Progenitor cell of endocrine pancreas (in vitro differentiated cells): ENCODE data around the gene PDCL3. TPM values are rescaled to one million over a fixed set of nuclear protein-coding genes. Genes with fewer than 3 reads are reported as not detected.

Experiments used
- DNase-seq: peaks from one replicate; pipeline ENCODE4 v3.0.0; 2021; ENCODE audit warnings: low spot score; ENCODE audit not compliant: unreplicated experiment
- H3K27ac Mint-ChIP-seq: 2 replicates; pipeline ENCODE4 v1.8.0; 2021; ENCODE audit warnings: mild to moderate bottlenecking, moderate library complexity, mixed read lengths
- H3K27me3 Mint-ChIP-seq: 2 replicates; pipeline ENCODE4 v1.8.0; 2021; ENCODE audit warnings: mixed read lengths
- H3K36me3 Mint-ChIP-seq: 2 replicates; pipeline ENCODE4 v1.8.0; 2022; ENCODE audit warnings: mixed read lengths; ENCODE audit not compliant: insufficient read depth
- H3K4me1 Mint-ChIP-seq: 2 replicates; pipeline ENCODE4 v1.8.0; 2021; ENCODE audit warnings: low read depth, mixed read lengths
- H3K4me3 Mint-ChIP-seq: 2 replicates; pipeline ENCODE4 v1.8.0; 2021; ENCODE audit warnings: low read depth, mild to moderate bottlenecking, moderate library complexity, mixed read lengths
- H3K9me3 Mint-ChIP-seq: 2 replicates; pipeline ENCODE4 v1.8.0; 2021; ENCODE audit warnings: low read depth, mixed read lengths
- total RNA-seq: library from RNA; stranded (reverse); gene quantifications from 2 replicates; pipeline ENCODE4 v1.2.1, GENCODE V29; 2021
- TF ChIP-seq, protein P1 (sequence below): fragments of 200-600 bp; sonication (generic); IDR thresholded peaks from one replicate; pipeline ENCODE4 v1.5.0; 2021; ENCODE audit warnings: antibody characterized with exemption, mild to moderate bottlenecking; ENCODE audit not compliant: unreplicated experiment

The PDCL3 gene
- total RNA-seq, 1 donor from 2014 or later: 36.8 TPM

DNA sequence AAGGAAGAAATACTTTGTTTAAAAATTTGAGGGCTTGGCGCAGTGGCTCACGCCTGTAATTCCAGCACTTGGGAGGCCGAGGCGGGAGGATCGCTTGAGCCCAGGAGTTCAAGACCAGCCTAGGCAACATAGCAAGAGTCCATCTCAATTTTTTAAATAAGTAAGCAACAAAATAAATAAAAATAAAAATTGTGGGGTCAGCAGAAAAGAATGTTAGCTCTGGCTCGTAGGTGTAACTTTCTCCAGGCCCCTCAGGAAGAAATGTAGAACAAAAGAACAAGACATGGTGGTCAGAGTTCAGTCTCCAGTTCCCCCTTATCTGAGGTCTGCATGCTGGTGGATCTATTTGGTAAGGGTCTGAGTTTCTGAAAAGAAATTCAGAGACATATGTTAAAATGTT, 20.4 kb upstream of the PDCL3 start:
- H3K27me3 Mint-ChIP-seq: peaks cover 72% of the 10 kb centered on the region
- TF ChIP-seq, protein P1, sequence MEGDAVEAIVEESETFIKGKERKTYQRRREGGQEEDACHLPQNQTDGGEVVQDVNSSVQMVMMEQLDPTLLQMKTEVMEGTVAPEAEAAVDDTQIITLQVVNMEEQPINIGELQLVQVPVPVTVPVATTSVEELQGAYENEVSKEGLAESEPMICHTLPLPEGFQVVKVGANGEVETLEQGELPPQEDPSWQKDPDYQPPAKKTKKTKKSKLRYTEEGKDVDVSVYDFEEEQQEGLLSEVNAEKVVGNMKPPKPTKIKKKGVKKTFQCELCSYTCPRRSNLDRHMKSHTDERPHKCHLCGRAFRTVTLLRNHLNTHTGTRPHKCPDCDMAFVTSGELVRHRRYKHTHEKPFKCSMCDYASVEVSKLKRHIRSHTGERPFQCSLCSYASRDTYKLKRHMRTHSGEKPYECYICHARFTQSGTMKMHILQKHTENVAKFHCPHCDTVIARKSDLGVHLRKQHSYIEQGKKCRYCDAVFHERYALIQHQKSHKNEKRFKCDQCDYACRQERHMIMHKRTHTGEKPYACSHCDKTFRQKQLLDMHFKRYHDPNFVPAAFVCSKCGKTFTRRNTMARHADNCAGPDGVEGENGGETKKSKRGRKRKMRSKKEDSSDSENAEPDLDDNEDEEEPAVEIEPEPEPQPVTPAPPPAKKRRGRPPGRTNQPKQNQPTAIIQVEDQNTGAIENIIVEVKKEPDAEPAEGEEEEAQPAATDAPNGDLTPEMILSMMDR: no peak
- H3K4me1 Mint-ChIP-seq: peaks cover 7% of the 10 kb centered on the region
- H3K36me3 Mint-ChIP-seq: no peaks in the 10 kb centered on the region
- H3K4me3 Mint-ChIP-seq: no peak overlapping the region
- no peak overlapping the region for H3K27ac Mint-ChIP-seq
- H3K9me3 Mint-ChIP-seq: peaks cover 12% of the 10 kb centered on the region
- DNase-seq: no peak

DNA sequence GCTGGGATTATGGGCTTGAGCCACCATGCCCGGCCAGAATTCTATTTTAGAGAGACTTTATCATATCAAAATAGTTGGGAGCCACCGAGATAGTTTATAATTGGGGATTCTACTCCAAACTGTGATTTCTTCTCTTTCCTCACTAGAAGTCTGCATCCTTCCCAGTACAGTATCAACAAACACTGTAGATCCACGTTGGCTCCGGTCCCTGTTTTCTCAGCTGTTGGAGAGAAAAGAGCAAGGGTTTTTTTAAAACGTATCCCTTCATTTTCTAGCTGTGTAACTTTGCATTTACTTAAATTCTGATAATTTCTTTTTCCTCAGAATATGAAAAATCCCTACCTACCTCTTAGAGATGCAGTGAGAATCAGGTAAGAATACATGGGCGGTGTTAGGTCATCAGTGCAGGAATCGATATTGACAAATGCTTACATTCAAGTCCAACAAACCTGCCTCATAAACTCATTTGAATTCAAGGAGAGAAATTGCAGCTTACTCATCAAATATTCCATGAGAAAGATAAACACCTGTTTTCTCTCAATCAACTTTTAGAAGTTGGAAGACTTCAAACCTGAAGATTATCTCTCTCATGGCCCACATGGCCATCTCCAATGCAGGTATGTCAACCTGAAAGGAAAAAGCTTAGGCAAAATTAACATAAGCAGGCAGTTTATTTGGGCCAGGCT, 17.7 kb upstream of the PDCL3 start:
- Mint-ChIP-seq H3K27me3 (peaks cover 78% of the 10 kb centered on the region), H3K27ac (no peak overlapping the region), H3K4me3 (no peak overlapping the region), H3K9me3 (peaks cover 16% of the 10 kb centered on the region), H3K4me1 (peaks cover 13% of the 10 kb centered on the region), H3K36me3 (no peaks in the 10 kb centered on the region)
- DNase-seq: no peak
- TF ChIP-seq, protein P1: no peak

DNA sequence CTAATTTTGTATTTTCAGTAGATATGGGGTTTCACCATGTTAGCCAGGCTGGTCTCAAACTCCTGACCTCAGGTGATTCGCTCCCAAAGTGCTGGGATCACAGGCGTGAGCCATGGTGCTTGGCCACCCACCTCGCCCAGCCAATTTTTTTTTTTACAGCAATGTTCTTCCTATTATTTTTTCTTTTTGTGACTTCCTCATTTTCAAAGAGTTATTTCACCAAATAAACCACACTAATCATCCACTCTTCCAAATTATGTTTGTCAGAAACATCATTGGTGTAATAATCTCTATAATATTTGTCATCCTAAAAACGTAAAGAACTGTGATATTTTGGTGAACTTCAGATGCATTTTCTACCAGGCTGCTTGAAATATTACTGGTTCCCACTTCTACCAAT, 16.3 kb upstream of the PDCL3 start:
- TF ChIP-seq, protein P1: no peak
- Mint-ChIP-seq H3K36me3 (no peaks in the 10 kb centered on the region), H3K4me1 (peaks cover 13% of the 10 kb centered on the region), H3K4me3 (no peak overlapping the region), H3K27ac (peak overlapping the region; percentile 43), H3K27me3 (peaks cover 76% of the 10 kb centered on the region), H3K9me3 (peaks cover 16% of the 10 kb centered on the region)
- no peak for DNase-seq

GRCh38 chr2:100548771-100549170, 14.0 kb upstream of the PDCL3 start:
- Mint-ChIP-seq H3K27me3 (peaks cover 63% of the 10 kb centered on the region), H3K4me3 (no peak overlapping the region), H3K36me3 (no peaks in the 10 kb centered on the region), H3K27ac (peak overlapping the region; percentile 34), H3K9me3 (peaks cover 8% of the 10 kb centered on the region), H3K4me1 (peaks cover 13% of the 10 kb centered on the region)
- DNase-seq: no peak
- TF ChIP-seq, protein P1: no peak

- TF ChIP-seq, protein P1: no peak
- peaks cover 6% of the 10 kb centered on the region for H3K4me1 Mint-ChIP-seq
- peaks cover 4% of the 10 kb centered on the region for H3K9me3 Mint-ChIP-seq
- no peak overlapping the region for H3K27ac Mint-ChIP-seq
- H3K4me3 Mint-ChIP-seq: no peak overlapping the region
- H3K27me3 Mint-ChIP-seq: peaks cover 57% of the 10 kb centered on the region
- H3K36me3 Mint-ChIP-seq: no peaks in the 10 kb centered on the region
- no peak for DNase-seq
Measured at GRCh38 chr2:100551303-100551702, 11.5 kb upstream of the PDCL3 start.
